GM10248 (cell line): ENCODE measurements around the gene NAA10.

Experiments
- CTCF ChIA-PET: fragments of 300-600 bp; sonication (Branson Sonifier 250); formaldehyde crosslinking; extraction: SDS; loops from one replicate; lab custom pipeline; 2021; ENCODE audit warnings: antibody characterized with exemption; lab: Yijun Ruan, JAX
- POLR2A ChIA-PET: fragments of 350-650 bp; sonication (Branson Sonifier 250); formaldehyde crosslinking; extraction: SDS; loops from one replicate; lab custom pipeline; 2020; ENCODE audit warnings: antibody characterized with exemption; lab: Yijun Ruan, JAX
- DNase-seq: peaks from one replicate; pipeline ENCODE4 v3.0.0; 2012; ENCODE audit errors: extremely low spot score
- TF ChIP-seq, protein P1 (sequence below): IDR thresholded peaks from 2 replicates; pipeline ENCODE4 v1.5.1; 2012; ENCODE audit warnings: mild to moderate bottlenecking, low read depth; ENCODE audit errors: extremely low read depth, missing control alignments, control extremely low read depth

The NAA10 gene

DNA sequence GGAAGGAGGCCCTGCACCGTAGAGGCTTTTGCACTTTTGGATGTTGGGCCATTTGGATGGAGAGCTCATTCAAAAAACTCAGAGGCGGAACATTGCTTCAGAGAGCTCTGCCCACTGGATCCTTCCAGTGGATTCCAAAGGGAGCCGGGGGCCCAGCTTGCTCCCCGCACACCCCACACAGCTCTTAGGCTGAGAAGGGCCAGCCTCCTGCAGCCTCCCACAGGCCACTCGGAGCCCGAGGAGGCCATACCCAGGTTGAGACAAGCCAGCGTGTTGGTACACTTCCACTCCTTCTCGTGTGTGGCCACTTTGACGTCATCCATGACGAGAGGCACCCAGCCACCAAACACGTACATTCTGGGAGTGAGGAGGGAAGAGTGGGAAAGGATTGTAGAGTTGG is 26.5 kb upstream of the NAA10 start:
- CTCF ChIA-PET: interaction anchor here (14.3 kb wide), 1 partner anchor 12 kb away, joined by 137 read pairs; the partner anchor contains the start of gene RENBP
- DNase-seq: no peak
- POLR2A ChIA-PET: no interaction called here

DNA sequence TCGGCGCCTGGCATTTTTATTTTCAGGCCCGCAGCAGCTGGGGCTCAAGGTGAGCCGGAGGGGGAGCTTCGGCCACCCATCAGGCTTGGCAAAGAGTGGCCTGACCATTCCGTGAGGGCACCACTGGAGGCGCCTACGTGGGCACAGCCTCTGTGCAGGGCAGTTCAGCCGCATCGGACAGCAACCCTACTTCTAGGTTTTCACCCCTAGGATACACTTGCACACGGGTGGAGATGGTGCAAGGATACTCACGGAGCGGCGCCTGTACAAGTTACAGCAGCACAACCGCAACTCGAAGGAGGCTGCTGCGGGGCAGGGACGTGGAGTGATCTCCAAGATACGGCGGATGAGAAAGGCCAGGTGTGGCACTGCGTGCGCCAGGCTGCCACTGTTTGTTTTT is 25.9 kb upstream of the NAA10 start:
- TF ChIP-seq, protein P1, sequence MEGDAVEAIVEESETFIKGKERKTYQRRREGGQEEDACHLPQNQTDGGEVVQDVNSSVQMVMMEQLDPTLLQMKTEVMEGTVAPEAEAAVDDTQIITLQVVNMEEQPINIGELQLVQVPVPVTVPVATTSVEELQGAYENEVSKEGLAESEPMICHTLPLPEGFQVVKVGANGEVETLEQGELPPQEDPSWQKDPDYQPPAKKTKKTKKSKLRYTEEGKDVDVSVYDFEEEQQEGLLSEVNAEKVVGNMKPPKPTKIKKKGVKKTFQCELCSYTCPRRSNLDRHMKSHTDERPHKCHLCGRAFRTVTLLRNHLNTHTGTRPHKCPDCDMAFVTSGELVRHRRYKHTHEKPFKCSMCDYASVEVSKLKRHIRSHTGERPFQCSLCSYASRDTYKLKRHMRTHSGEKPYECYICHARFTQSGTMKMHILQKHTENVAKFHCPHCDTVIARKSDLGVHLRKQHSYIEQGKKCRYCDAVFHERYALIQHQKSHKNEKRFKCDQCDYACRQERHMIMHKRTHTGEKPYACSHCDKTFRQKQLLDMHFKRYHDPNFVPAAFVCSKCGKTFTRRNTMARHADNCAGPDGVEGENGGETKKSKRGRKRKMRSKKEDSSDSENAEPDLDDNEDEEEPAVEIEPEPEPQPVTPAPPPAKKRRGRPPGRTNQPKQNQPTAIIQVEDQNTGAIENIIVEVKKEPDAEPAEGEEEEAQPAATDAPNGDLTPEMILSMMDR: no peak
- no peak for DNase-seq
- ChIA-PET CTCF (interaction anchor here (14.3 kb wide), 1 partner anchor 12 kb away, joined by 137 read pairs; the partner anchor contains the start of gene RENBP), POLR2A (no interaction called here)

More for the DNA sequence above, 26.5 kb upstream of the NAA10 start:
- TF ChIP-seq, protein P1: no peak

DNA sequence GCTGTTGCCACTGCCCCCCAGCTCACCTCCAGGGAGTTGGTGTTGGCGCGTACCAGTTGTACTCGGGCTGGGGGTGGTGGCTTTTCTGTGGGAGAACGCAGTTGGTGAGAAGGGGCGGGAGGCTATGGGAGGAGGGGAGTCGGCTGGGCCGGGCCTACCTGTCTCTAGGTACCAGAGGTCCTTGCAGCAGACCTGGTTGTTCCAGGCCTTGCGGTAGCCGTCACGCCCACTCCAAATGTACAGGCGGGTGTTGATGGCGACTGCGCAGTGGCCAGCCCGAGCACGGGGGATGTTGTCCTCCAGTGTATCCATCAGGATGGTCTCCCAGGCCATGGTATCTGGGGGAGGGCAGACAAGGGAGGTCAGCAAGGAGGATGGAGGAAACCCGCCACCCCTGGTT is 25.2 kb upstream of the NAA10 start:
- ChIA-PET POLR2A (no interaction called here), CTCF (interaction anchor here (14.3 kb wide), 1 partner anchor 11 kb away, joined by 137 read pairs; the partner anchor contains the start of gene RENBP)
- no peak for DNase-seq
- TF ChIP-seq, protein P1: no peak

DNA sequence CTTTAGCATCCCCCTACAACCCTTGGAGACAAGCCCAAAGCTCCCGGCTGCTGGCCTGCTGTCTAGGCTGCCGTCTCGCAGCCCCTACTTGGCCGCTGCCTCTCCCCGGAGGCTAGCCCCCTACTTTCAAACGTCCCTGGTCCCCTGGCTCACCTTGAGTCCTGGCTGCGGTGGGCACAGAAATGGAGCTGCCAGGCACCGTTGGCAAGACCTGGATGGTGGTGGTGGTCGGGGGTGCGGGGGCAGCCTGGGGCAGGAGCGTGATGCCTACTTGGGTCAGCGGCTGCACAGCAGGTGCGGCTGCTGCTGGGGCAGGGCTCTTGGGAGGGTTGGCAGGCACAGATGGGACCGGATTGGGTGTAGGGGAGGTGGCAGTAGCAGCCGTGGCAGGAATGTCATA is 24.8 kb upstream of the NAA10 start:
- POLR2A ChIA-PET: no interaction called here
- TF ChIP-seq, protein P1: no peak
- DNase-seq: no peak
- CTCF ChIA-PET: interaction anchor here (14.3 kb wide), 1 partner anchor 10 kb away, joined by 137 read pairs; the partner anchor contains the start of gene RENBP

DNA sequence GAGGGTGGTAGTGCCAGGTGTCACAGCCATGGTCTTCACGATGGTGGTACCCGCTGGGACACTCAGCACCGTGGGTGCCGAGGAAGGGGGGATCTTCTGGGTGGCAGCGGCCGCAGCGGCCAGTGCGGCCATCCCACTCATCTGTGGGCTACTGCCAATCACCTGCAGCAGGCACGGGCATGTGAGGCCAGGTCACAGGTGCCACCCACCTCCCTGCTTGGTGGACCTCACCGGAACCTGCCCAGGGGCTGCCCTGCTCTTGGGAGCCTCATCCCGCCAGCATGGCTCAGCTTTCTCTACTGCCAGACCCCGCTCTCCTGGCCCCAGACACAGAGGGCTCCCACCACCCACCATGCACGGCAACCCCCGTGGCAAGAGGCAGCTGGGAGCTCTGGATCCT is 23.8 kb upstream of the NAA10 start:
- DNase-seq: no peak
- TF ChIP-seq, protein P1: no peak
- POLR2A ChIA-PET: no interaction called here
- CTCF ChIA-PET: interaction anchor here (14.3 kb wide), 1 partner anchor 9 kb away, joined by 137 read pairs; the partner anchor contains the start of gene RENBP

DNA sequence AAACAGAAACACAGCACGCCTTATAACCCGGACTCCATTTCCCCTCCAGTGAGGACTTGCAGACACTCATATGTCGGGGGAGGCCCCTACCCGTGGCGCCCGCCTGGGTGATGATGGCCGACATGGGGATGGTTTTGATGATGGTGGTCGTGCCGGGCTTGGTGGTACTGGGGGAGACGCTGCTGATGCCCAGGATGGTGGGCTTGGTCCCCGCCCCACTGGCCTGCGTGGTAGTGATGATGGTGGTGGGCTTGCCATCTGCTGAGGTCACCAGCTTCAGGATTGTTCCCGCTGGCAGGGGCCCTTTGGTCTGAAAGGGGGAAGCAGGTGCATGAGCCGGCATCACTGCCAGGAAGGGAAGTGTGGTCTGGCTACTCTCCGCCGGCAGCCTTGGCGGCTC is 22.4 kb upstream of the NAA10 start:
- POLR2A ChIA-PET: no interaction called here
- TF ChIP-seq, protein P1: no peak
- CTCF ChIA-PET: no interaction called here
- no peak for DNase-seq
